22Rv1 (cell line): ENCODE results near the gene MRE11.

Experiments
- CTCF ChIP-seq: fragments of 450-650 bp; IDR thresholded peaks from 2 replicates; pipeline ENCODE4 v1.5.1; 2017; ENCODE audit warnings: mild to moderate bottlenecking
- ZFX ChIP-seq: fragments of 450-650 bp; IDR thresholded peaks from 2 replicates; pipeline ENCODE4 v1.6.1; 2017; ENCODE audit warnings: antibody characterized with exemption, borderline replicate concordance

- TF ChIP-seq CTCF (peak; percentile 33), ZFX (no peak)
These were observed 28.0 kb upstream of the MRE11 start for GRCh38 chr11:94521684-94522083.
